BJ (cell line): Measurements from ENCODE around the gene CACFD1. TPM values are rescaled to one million over a fixed set of nuclear protein-coding genes. Genes with fewer than 3 reads are reported as not detected.

Experiments used
- CTCF ChIA-PET: fragments of 350-600 bp; formaldehyde crosslinking; extraction: SDS; loops from one replicate; lab custom pipeline; 2021; ENCODE audit warnings: antibody characterized with exemption, inconsistent platforms; lab: Yijun Ruan, JAX
- POLR2A ChIA-PET: fragments of 300-600 bp; sonication (Branson Sonifier 250); formaldehyde crosslinking; extraction: SDS; loops from one replicate; lab custom pipeline; 2021; ENCODE audit warnings: antibody characterized with exemption; lab: Charles Lee
- DNase-seq: peaks from one replicate; pipeline ENCODE4 v3.0.0-alpha.2; 2011; ENCODE audit warnings: low read depth
- H3K27me3 ChIP-seq: 2 replicates; pipeline ENCODE4 v1.6.0; 2011; ENCODE audit warnings: low read length; ENCODE audit not compliant: control insufficient read depth, insufficient read depth
- H3K36me3 ChIP-seq: 2 replicates; pipeline ENCODE4 v1.5.1; 2011; ENCODE audit warnings: low read length; ENCODE audit not compliant: control insufficient read depth, insufficient read depth
- H3K4me3 ChIP-seq: 2 replicates; pipeline ENCODE4 v1.5.1; 2011; ENCODE audit warnings: low read depth, mild to moderate bottlenecking, control low read depth, low read length
- CTCF ChIP-seq: IDR thresholded peaks from 2 replicates; pipeline ENCODE4 v1.5.1; 2011; ENCODE audit warnings: low read depth, mild to moderate bottlenecking, control low read depth, inconsistent platforms, low read length, moderate library complexity; ENCODE audit not compliant: insufficient read depth
- polyA plus RNA-seq: library from polyadenylated mRNA; depleted of rRNA; stranded (reverse); fragments of >200 nt; gene quantifications from 2 replicates; pipeline ENCODE4 v1.2.3, GENCODE V29; 2011

CACFD1 gene
- polyA plus RNA-seq, 1 experiment = 19.1 TPM

GRCh38 chr9:133499132-133499891, 39.5 kb downstream of the CACFD1 start:
- no peak for DNase-seq
- CTCF ChIA-PET = interaction anchor here (0.7 to 1.2 kb wide), 5 partner anchors 10 to 313 kb away, joined by 3 to 6 read pairs (median 3); no protein-coding TSS in a partner anchor
- no peak for TF ChIP-seq CTCF
- POLR2A ChIA-PET = no interaction called here
- no peak overlapping the region for H3K4me3 ChIP-seq
- H3K36me3 ChIP-seq = no peaks in the 10 kb centered on the region
- H3K27me3 ChIP-seq = peaks cover 20% of the 10 kb centered on the region

GRCh38 chr9:133499892-133500270, 40.1 kb downstream of the CACFD1 start:
- no peak for DNase-seq
- Histone ChIP-seq H3K4me3 (no peak overlapping the region), H3K36me3 (no peaks in the 10 kb centered on the region), H3K27me3 (peaks cover 20% of the 10 kb centered on the region)
- POLR2A ChIA-PET = no interaction called here
- no peak for TF ChIP-seq CTCF
- CTCF ChIA-PET = interaction anchor here (1.0 kb wide), 2 partner anchors 10 to 13 kb away, joined by 3 to 4 read pairs; no protein-coding TSS in a partner anchor

GRCh38 chr9:133502112-133502511, 42.3 kb downstream of the CACFD1 start:
- Histone ChIP-seq H3K27me3 (peaks cover 18% of the 10 kb centered on the region), H3K36me3 (no peaks in the 10 kb centered on the region), H3K4me3 (no peak overlapping the region)
- POLR2A ChIA-PET = no interaction called here
- DNase-seq = no peak
- CTCF ChIA-PET = no interaction called here
- no peak for TF ChIP-seq CTCF

- H3K36me3 ChIP-seq = no peaks in the 10 kb centered on the region
- no peak for DNase-seq
- H3K27me3 ChIP-seq = peaks cover 2% of the 10 kb centered on the region; the same call in 1 of the 2 replicates
- ChIA-PET POLR2A (no interaction called here), CTCF (interaction anchor here (1.2 to 2.1 kb wide), 3 partner anchors 18 to 319 kb away, joined by 4 to 5 read pairs (median 5); no protein-coding TSS in a partner anchor)
- no peak overlapping the region for H3K4me3 ChIP-seq
- no peak for TF ChIP-seq CTCF
These were observed 45.5 kb downstream of the CACFD1 start for GRCh38 chr9:133505186-133505830.
